ENCODE results near the gene TNRC6B. TPM values are rescaled to one million over a fixed set of nuclear protein-coding genes. Genes with fewer than 3 reads are reported as not detected.

The TNRC6B gene
- total RNA-seq, 1 experiment from 2014 or later, result 62.7 TPM

DNA sequence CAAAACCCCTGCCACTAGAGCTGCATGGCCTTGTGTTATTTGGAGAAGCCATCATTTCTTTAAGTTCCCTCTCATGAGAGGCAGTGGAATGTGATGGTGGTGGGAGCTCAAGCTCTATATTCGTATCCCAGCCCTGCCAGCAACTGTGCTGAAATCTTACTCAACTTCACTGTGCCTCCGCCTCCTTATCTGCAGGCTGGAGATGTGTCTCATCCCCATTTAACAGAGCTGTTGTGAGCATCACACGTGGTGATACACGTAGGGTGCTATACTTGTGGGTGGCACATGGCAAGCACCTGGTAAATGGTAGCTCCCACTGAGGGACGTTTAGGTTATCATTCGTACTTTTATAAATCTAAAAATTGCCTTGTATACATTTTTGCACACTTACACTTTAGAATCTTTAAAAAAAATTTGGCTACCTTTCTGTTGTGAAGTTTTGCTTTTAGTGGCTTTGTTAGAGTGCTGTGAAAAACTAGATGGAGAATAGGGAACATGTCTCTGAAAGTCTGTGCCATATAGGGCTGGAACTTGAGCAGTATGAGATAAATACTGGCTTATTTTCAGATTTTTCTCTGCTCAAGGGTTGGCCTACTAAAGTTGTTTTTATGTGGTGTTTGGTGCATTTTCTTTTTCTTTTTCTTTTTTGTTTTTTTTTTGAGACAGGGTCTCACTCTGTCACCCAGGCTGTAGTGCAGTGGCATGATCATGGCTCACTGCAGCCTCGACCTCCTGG, 23.2 kb downstream of the TNRC6B start:
- POLR2A ChIA-PET (ENCODE audit: unreplicated experiment), result no interaction called here
- TF ChIP-seq, protein P1, sequence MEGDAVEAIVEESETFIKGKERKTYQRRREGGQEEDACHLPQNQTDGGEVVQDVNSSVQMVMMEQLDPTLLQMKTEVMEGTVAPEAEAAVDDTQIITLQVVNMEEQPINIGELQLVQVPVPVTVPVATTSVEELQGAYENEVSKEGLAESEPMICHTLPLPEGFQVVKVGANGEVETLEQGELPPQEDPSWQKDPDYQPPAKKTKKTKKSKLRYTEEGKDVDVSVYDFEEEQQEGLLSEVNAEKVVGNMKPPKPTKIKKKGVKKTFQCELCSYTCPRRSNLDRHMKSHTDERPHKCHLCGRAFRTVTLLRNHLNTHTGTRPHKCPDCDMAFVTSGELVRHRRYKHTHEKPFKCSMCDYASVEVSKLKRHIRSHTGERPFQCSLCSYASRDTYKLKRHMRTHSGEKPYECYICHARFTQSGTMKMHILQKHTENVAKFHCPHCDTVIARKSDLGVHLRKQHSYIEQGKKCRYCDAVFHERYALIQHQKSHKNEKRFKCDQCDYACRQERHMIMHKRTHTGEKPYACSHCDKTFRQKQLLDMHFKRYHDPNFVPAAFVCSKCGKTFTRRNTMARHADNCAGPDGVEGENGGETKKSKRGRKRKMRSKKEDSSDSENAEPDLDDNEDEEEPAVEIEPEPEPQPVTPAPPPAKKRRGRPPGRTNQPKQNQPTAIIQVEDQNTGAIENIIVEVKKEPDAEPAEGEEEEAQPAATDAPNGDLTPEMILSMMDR (conservative IDR thresholded peaks at IDR 0.05), result no peak
- TF ChIP-seq EZH2 (IDR thresholded peaks at IDR 0.05; ENCODE audit: low read depth), result no peak
- DNase-seq, result no peak
- H3K9me3 ChIP-seq (ENCODE audit: insufficient read depth, low read depth), result no peaks in the 10 kb centered on the region
- H3K79me2 ChIP-seq (ENCODE audit: low read depth), result peaks cover 82% of the 10 kb centered on the region
- no TSS peak for BruUV-seq (replicated peaks)
- no peaks in the 10 kb centered on the region for H3K27me3 ChIP-seq (ENCODE audit: insufficient read depth, low read depth)
- H4K20me1 ChIP-seq (ENCODE audit: insufficient read depth), result peaks cover 47% of the 10 kb centered on the region
- H3K36me3 ChIP-seq (ENCODE audit: low read depth), result no peaks in the 10 kb centered on the region
- H3K9me2 ChIP-seq (ENCODE audit: insufficient read depth), result no peaks in the 10 kb centered on the region
- CTCF ChIA-PET, result interaction anchor here (0.6 kb wide), 1 partner anchor 164 kb away, joined by 3 read pairs; no protein-coding TSS in a partner anchor
- peaks cover 7% of the 10 kb centered on the region; the same call in 1 of the 2 replicates for H3F3A ChIP-seq (ENCODE audit: insufficient read depth, low read depth)
- intact Hi-C loops (cut with micrococcal nuclease; ENCODE audit: unreplicated experiment), result no loop called here
- H3K27ac ChIP-seq, result no peak overlapping the region
- no peak overlapping the region for H3K4me2 ChIP-seq
- H2AFZ ChIP-seq, result no peak overlapping the region
- peaks cover 13% of the 10 kb centered on the region for H3K4me1 ChIP-seq (replicated peaks; ENCODE audit: insufficient read depth)
- H3K4me3 ChIP-seq, result no peak overlapping the region

DNA sequence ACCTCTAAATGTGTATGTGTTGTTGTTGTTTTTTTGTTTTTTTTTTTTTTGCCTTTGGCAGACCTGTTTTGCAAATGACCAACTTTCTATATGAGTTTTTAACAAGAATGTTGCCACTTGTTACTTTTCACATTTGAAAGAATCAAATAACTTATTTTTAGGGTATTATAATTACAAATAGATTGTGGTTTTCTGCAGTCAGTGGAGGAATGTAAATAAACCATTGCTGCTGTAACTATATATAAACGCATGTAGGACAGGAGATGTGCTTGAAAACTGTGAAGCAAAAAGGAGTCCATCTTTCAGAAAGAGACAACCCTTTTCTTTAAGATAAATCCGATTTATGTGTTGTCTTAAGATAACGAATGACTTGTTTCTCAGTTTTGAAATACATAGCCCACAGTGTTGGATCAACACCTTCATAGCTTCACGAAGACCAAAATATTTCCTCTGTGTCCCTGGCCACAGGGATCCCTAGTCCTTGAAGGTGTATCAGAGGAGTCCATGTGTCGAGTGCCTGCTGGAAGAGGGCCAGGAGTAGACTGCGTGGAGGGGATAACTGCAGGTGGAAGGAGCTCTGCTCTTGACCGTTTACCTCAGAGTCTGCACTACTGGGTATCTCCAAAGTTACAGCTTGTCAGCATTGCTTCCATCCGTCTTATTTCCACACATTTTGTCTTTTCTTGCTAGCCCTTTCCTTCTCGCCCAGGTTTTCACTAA, 24.7 kb downstream of the TNRC6B start:
- no peak overlapping the region for H2AFZ ChIP-seq
- H3K79me2 ChIP-seq (ENCODE audit: low read depth), result peaks cover 81% of the 10 kb centered on the region
- H3K4me3 ChIP-seq, result no peak overlapping the region
- H3K27me3 ChIP-seq (ENCODE audit: insufficient read depth, low read depth), result no peaks in the 10 kb centered on the region
- no peak overlapping the region for H3K4me2 ChIP-seq
- ChIA-PET CTCF (no interaction called here), POLR2A (ENCODE audit: unreplicated experiment) (no interaction called here)
- H4K20me1 ChIP-seq (ENCODE audit: insufficient read depth), result peaks cover 47% of the 10 kb centered on the region
- no peaks in the 10 kb centered on the region for H3K36me3 ChIP-seq (ENCODE audit: low read depth)
- no peak for DNase-seq
- H3F3A ChIP-seq (ENCODE audit: insufficient read depth, low read depth), result 0 out of 2 replicates have a peak, but pooled peaks cover 4% of the 10 kb centered on the region
- BruUV-seq (replicated peaks), result no TSS peak
- no peaks in the 10 kb centered on the region for H3K9me3 ChIP-seq (ENCODE audit: insufficient read depth, low read depth)
- intact Hi-C loops (cut with micrococcal nuclease; ENCODE audit: unreplicated experiment), result no loop called here
- no peaks in the 10 kb centered on the region for H3K9me2 ChIP-seq (ENCODE audit: insufficient read depth)
- H3K27ac ChIP-seq, result no peak overlapping the region
- no peak for TF ChIP-seq EZH2 (IDR thresholded peaks at IDR 0.05; ENCODE audit: low read depth)
- TF ChIP-seq, protein P1 (conservative IDR thresholded peaks at IDR 0.05), result no peak
- H3K4me1 ChIP-seq (replicated peaks; ENCODE audit: insufficient read depth), result no peaks in the 10 kb centered on the region

DNA sequence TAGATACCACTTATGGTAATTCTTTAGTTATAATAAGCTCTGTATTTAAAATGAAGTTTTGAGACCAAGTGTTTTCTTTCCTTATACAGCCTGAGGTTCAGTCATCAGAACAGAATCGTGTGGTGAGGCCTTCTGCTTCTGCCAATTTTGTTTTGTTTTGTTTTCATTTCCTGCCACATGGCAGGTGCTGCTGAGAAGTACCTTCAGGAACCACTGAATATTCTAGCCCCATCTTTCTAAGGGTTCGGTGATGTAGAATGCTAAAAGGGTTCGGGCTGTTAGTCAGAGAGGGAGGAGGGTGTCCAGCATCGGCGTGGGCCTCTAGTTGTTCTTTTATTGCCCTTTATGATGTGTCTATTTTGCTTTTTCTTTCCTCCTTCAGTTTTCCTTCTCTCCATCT, 25.8 kb downstream of the TNRC6B start:
- CTCF ChIA-PET, result no interaction called here
- no peak overlapping the region for H3K4me2 ChIP-seq
- H3K79me2 ChIP-seq (ENCODE audit: low read depth), result peaks cover 73% of the 10 kb centered on the region

More for the DNA sequence above, 25.8 kb downstream of the TNRC6B start:
- H3K36me3 ChIP-seq (ENCODE audit: low read depth), result no peaks in the 10 kb centered on the region
- no peak for DNase-seq
- intact Hi-C loops (cut with micrococcal nuclease; ENCODE audit: unreplicated experiment), result no loop called here
- H3K9me3 ChIP-seq (ENCODE audit: insufficient read depth, low read depth), result no peaks in the 10 kb centered on the region
- no peak overlapping the region for H2AFZ ChIP-seq
- no peak overlapping the region for H3K27ac ChIP-seq
- H3K4me1 ChIP-seq (replicated peaks; ENCODE audit: insufficient read depth), result no peaks in the 10 kb centered on the region
- POLR2A ChIA-PET (ENCODE audit: unreplicated experiment), result no interaction called here
- peaks cover 7% of the 10 kb centered on the region; the same call in 1 of the 2 replicates for H3F3A ChIP-seq (ENCODE audit: insufficient read depth, low read depth)
- BruUV-seq (replicated peaks), result no TSS peak
- TF ChIP-seq EZH2 (IDR thresholded peaks at IDR 0.05; ENCODE audit: low read depth), result no peak
- TF ChIP-seq, protein P1 (conservative IDR thresholded peaks at IDR 0.05), result no peak
- H3K4me3 ChIP-seq, result no peak overlapping the region
- H3K27me3 ChIP-seq (ENCODE audit: insufficient read depth, low read depth), result no peaks in the 10 kb centered on the region
- H3K9me2 ChIP-seq (ENCODE audit: insufficient read depth), result no peaks in the 10 kb centered on the region
- H4K20me1 ChIP-seq (ENCODE audit: insufficient read depth), result peaks cover 41% of the 10 kb centered on the region

All from PC-9 (cell line).